ENCODE measurements around the gene EFCAB6.

DNA sequence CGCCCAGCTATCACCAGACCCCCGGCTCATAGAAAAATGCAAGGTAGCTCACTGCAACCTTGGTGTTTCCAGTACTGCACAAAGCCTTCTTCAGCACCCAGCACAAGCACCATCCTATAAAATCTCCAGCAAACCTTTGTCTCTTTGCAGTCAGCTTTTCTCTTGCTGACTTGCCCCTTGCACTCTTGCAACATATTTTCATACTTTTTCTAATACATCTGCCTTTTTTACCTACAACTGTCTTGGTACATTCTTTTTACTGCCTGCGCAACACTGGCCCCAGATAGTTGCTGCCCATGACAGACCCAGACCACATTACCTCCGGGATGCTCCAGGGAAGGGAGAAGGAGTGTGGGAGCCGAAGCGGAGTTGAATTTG lies 257.9 kb downstream of the EFCAB6 start:
- TF ChIP-seq, protein P1, sequence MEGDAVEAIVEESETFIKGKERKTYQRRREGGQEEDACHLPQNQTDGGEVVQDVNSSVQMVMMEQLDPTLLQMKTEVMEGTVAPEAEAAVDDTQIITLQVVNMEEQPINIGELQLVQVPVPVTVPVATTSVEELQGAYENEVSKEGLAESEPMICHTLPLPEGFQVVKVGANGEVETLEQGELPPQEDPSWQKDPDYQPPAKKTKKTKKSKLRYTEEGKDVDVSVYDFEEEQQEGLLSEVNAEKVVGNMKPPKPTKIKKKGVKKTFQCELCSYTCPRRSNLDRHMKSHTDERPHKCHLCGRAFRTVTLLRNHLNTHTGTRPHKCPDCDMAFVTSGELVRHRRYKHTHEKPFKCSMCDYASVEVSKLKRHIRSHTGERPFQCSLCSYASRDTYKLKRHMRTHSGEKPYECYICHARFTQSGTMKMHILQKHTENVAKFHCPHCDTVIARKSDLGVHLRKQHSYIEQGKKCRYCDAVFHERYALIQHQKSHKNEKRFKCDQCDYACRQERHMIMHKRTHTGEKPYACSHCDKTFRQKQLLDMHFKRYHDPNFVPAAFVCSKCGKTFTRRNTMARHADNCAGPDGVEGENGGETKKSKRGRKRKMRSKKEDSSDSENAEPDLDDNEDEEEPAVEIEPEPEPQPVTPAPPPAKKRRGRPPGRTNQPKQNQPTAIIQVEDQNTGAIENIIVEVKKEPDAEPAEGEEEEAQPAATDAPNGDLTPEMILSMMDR (IDR thresholded peaks at IDR 0.05), result no peak
- TF ChIP-seq POLR2AphosphoS5 (IDR thresholded peaks at IDR 0.05), result no peak
- TF ChIP-seq POLR2A (IDR thresholded peaks at IDR 0.05; ENCODE audit: low read depth), result no peak
- TF ChIP-seq EP300 (IDR thresholded peaks at IDR 0.05), result no peak
